GM12875 (cell line): ENCODE measurements around the gene CADPS2.

ENCODE experiments used
- H3K4me3 ChIP-seq: one replicate; pipeline ENCODE4 v1.5.1; 2011; ENCODE audit warnings: low read depth, low read length, control low read depth
- CTCF ChIP-seq: IDR thresholded peaks from 2 replicates; pipeline ENCODE4 v1.5.1; 2011; ENCODE audit warnings: low read depth, mild to moderate bottlenecking, control low read depth, inconsistent platforms, low read length, moderate library complexity, borderline replicate concordance; ENCODE audit not compliant: insufficient read depth

The CADPS2 gene

DNA sequence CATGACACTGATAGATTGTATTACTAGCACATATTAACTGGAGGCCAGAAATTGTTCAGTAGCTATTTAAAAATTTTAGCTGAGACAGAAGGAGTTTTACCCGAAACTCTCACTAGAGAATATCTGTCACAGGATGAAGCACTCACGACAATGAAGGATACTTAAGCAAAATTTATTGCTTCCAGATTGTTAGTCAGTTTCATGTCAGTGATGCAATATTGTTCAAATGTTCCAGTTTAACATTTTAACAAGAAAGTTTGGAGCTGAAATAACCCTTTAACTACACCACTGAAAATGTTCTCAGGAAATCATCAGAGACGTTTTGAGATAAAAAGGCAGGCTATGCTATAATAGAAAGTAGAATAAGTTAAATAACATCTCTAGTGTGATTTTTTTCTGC is 15.0 kb upstream of the CADPS2 start:
- H3K4me3 ChIP-seq: no peak overlapping the region
- TF ChIP-seq CTCF: no peak

GRCh38 chr7:122896509-122896908 is 10.2 kb upstream of the CADPS2 start:
- no peak for TF ChIP-seq CTCF
- H3K4me3 ChIP-seq: no peak overlapping the region

GRCh38 chr7:122893486-122893885 is 7.2 kb upstream of the CADPS2 start:
- no peak overlapping the region for H3K4me3 ChIP-seq
- TF ChIP-seq CTCF: no peak

DNA sequence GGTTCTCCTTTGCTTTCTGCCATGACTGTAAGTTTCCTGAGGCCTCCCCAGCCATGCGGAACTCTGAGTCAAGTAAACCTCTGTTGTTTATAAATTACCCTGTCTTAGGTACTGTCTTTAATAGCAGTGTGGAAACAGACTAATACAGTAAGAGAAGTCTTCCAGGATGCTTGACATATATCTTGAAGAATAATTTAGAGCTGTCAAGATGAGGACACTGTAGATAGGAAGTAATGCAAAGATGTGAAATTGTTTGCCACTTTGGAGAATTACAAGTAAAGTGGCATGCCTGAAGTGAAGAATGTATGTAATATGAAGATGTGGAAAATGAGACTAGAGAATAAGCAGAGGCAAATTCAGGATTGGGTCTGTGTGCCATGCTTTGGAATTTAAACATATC is 2.9 kb upstream of the CADPS2 start:
- TF ChIP-seq CTCF: no peak
- H3K4me3 ChIP-seq: no peak overlapping the region

DNA sequence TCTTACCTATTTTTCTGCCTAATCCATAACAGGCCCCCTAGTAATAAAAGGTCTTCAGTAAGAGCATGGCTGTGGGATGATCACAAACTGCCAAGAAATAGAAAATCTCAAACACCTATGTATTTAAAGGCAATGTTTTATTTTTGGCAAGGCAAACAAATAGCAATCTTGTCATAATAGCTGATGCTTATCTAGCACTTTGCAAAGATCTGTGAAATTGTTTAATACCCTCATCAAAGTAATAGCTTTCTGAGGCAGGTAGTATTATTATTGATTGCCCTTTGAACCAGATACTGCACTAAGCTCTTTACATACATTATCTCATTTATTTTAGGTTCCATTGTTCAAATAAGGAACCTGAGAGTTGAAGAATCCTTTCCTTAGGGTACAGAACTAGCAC is 1.6 kb upstream of the CADPS2 start:
- TF ChIP-seq CTCF: no peak
- H3K4me3 ChIP-seq: no peak overlapping the region

GRCh38 chr7:122887198-122887597 is 938 bp upstream of the CADPS2 start:
- H3K4me3 ChIP-seq: no peak overlapping the region
- no peak for TF ChIP-seq CTCF

DNA sequence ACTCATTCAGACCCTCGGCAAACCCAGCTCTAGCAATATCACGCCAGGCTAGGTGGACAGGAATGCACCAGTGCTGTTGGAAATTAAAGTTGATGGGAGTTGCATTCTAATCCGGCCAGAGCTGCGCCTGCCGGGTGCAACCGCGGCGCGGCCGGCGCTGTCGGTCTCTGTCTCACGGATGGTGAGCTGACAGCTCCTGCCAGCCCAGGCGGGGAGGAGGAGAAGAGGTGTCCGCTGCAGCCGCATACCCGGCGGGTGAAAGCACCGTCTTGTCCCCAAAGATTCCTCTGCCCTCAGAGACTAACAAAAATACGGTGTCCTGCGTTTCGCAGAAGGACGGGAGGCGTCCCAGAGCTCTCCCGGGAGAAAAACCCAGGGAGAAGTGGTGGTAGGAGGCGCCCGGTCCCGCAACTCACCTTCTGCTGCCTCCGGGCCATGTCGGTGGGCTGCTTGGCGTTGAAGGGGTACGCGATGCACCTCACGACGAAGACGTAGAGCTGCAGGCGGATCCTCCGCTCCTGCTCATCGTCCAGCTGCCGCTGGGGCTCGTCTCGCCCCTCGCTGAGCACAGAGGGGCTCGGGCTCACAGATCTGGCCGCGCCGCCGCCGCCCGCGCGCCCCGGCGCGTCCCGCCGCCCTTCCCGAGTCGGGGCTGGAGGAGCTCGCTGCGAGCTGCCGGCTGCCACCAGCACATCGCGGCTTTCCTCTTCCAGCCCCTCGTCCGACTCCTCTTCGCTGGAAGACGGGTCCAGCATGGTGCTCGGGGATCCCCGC is 490 bp downstream of the CADPS2 start:
- H3K4me3 ChIP-seq: peak overlapping the region; percentile 27
- TF ChIP-seq CTCF: no peak
